Measurements from ENCODE around the gene TTLL11. TPM values are rescaled to one million over a fixed set of nuclear protein-coding genes. Genes with fewer than 3 reads are reported as not detected.

Gene TTLL11
- total RNA-seq, 1 experiment from 2014 or later = 1.5 TPM

GRCh38 chr9:121890746-121891145 lies 202.4 kb downstream of the TTLL11 start:
- no peak overlapping the region for H3K27ac ChIP-seq (ENCODE audit: insufficient read length, low read depth, low read length)

More at GRCh38 chr9:121890746-121891145, 202.4 kb downstream of the TTLL11 start:
- Mint-ChIP-seq H3K9me3 (no peaks in the 10 kb centered on the region), H3K27me3 (ENCODE audit: low read depth) (no peaks in the 10 kb centered on the region; the same call in 1 of the 2 replicates), H3K4me1 (peaks cover 25 to 29% of the 10 kb centered on the region in 2 experiments), H3K4me3 (no peak overlapping the region), H3K36me3 (ENCODE audit: insufficient read depth in 1 of 3, low read depth in 3 of 3) (no peaks in the 10 kb centered on the region), H3K27ac (no peak overlapping the region)
- H2BK120ac ChIP-seq (ENCODE audit: low read depth, low read length, poor library complexity, severe bottlenecking) = no peak overlapping the region
- no peak overlapping the region for H3K56ac ChIP-seq (ENCODE audit: insufficient read length, low read depth, low read length)
- H2BK20ac ChIP-seq (ENCODE audit: low read depth, low read length, poor library complexity, severe bottlenecking) = no peak overlapping the region
- H3K23me2 ChIP-seq (ENCODE audit: insufficient read length, low read depth, low read length, poor library complexity, severe bottlenecking) = no peaks in the 10 kb centered on the region
- TF ChIP-seq CTCF (conservative IDR thresholded peaks at IDR 0.05) = no peak
- H3K79me1 ChIP-seq (ENCODE audit: insufficient read depth, low read depth, low read length, poor library complexity, severe bottlenecking) = no peaks in the 10 kb centered on the region
- DNase-seq = no peak
- peaks cover 4% of the 10 kb centered on the region; the same call in 1 of the 2 replicates for H3K4me1 ChIP-seq (ENCODE audit: insufficient read depth, low read length)
- no peak overlapping the region for H2BK12ac ChIP-seq (ENCODE audit: insufficient read length, low read depth, low read length)
- H2AFZ ChIP-seq (ENCODE audit: low read length) = no peak overlapping the region
- no peak overlapping the region for H4K8ac ChIP-seq (replicated peaks; ENCODE audit: insufficient read length, low read depth, low read length)
- H3K9ac ChIP-seq (ENCODE audit: extremely low read depth, insufficient read length, low read length) = no peak overlapping the region
- no peak overlapping the region for H3K18ac ChIP-seq (ENCODE audit: insufficient read length, low read depth, low read length)
- no peak overlapping the region for H3K4ac ChIP-seq (ENCODE audit: low read depth, low read length)
- no peak overlapping the region for H3T11ph ChIP-seq (ENCODE audit: low read length)
- H3K4me2 ChIP-seq (ENCODE audit: insufficient read depth, insufficient read length, low read length) = no peak overlapping the region
- no peak overlapping the region for H4K5ac ChIP-seq (ENCODE audit: insufficient read length, low read depth, low read length)
- no peak overlapping the region for H3K23ac ChIP-seq (ENCODE audit: insufficient read length, low read depth, low read length)
- H3K14ac ChIP-seq (ENCODE audit: insufficient read depth, low read length) = no peak overlapping the region
- H4K91ac ChIP-seq (ENCODE audit: insufficient read length, low read depth, low read length) = no peak overlapping the region
- H3K9me3 ChIP-seq (ENCODE audit: control insufficient read depth, low read depth, low read length) = no peaks in the 10 kb centered on the region
- no CpG with 5 or more reads among the region's 2 CpGs for WGBS (ENCODE audit: extremely low coverage, insufficient read length, low lambda C conversion rate)
- H2AK5ac ChIP-seq (ENCODE audit: insufficient read length, low read length) = no peak overlapping the region
- no peaks in the 10 kb centered on the region for H3K79me2 ChIP-seq (ENCODE audit: insufficient read depth, low read length)
- no peaks in the 10 kb centered on the region for H4K20me1 ChIP-seq (ENCODE audit: control insufficient read depth, insufficient read depth, insufficient read length)
- H3K27me3 ChIP-seq (ENCODE audit: insufficient read depth, low read length) = no peaks in the 10 kb centered on the region
- no peak overlapping the region for H2BK5ac ChIP-seq (ENCODE audit: insufficient read length, low read length)
- H2BK15ac ChIP-seq (ENCODE audit: low read depth, low read length) = no peak overlapping the region

Measured in H9 (cell line).